SK-N-SH treated with all-trans-retinoic acid at 6 μM for 48 hours (cell line): ENCODE measurements around the gene CSNK1D.
"Not testable (repeated sequence)": the region's sequence is repeated elsewhere in the genome, so short reads cannot be mapped to it uniquely, and the experiment has no call there.

Source experiments
- ATAC-seq: fragments of 200-7000 bp; cut with Tn5 transposase; 3 replicates; pipeline ENCODE4 v1.9.1; 2020; ENCODE audit warnings: mild to moderate bottlenecking, moderate library complexity
- ARNTL ChIP-seq: fragments of 450-650 bp; formaldehyde crosslinking; IDR thresholded peaks from 2 replicates; pipeline ENCODE4 v1.5.0; 2020; ENCODE audit warnings: low read depth, mild to moderate bottlenecking, moderate library complexity, borderline replicate concordance
- BACH2 ChIP-seq: fragments of 250-450 bp; sonication (Bioruptor Pico); IDR thresholded peaks from 2 replicates; pipeline ENCODE4 v1.9.0; 2021; ENCODE audit warnings: mild to moderate bottlenecking, borderline replicate concordance
- CREB5 ChIP-seq: fragments of 250-450 bp; sonication (Bioruptor Pico); IDR thresholded peaks from 2 replicates; pipeline ENCODE4 v1.5.1; 2020; ENCODE audit warnings: low read depth, mild to moderate bottlenecking, moderate library complexity
- CSDC2 ChIP-seq: fragments of 250-450 bp; sonication (Bioruptor Pico); IDR thresholded peaks from 2 replicates; pipeline ENCODE4 v1.5.0; 2020; ENCODE audit warnings: mild to moderate bottlenecking, moderate library complexity
- CSRNP3 ChIP-seq: fragments of 250-450 bp; sonication (Bioruptor Pico); IDR thresholded peaks from 2 replicates; pipeline ENCODE4 v1.5.1; 2021; ENCODE audit warnings: mild to moderate bottlenecking, moderate library complexity
- ESRRG ChIP-seq: fragments of 250-450 bp; sonication (Bioruptor Pico); IDR thresholded peaks from 2 replicates; pipeline ENCODE4 v1.6.1; 2021; ENCODE audit warnings: mild to moderate bottlenecking
- GLIS3 ChIP-seq: fragments of 250-450 bp; sonication (Bioruptor Pico); IDR thresholded peaks from 2 replicates; pipeline ENCODE4 v1.5.0; 2020; ENCODE audit warnings: mild to moderate bottlenecking, moderate library complexity
- PATZ1 ChIP-seq: fragments of 250-450 bp; sonication (Bioruptor Pico); IDR thresholded peaks from 2 replicates; pipeline ENCODE4 v1.8.0; 2020; ENCODE audit warnings: mild to moderate bottlenecking, moderate library complexity, borderline replicate concordance
- PPARA ChIP-seq: fragments of 250-450 bp; sonication (Bioruptor Pico); IDR thresholded peaks from 2 replicates; pipeline ENCODE4 v1.5.0; 2020; ENCODE audit warnings: mild to moderate bottlenecking, borderline replicate concordance
- RARB ChIP-seq: fragments of 250-450 bp; sonication (Bioruptor Pico); IDR thresholded peaks from 2 replicates; pipeline ENCODE4 v1.8.0; 2021; ENCODE audit warnings: mild to moderate bottlenecking, moderate library complexity
- SNAI2 ChIP-seq: fragments of 250-450 bp; sonication (Bioruptor Pico); IDR thresholded peaks from 2 replicates; pipeline ENCODE4 v1.5.0; 2020; ENCODE audit warnings: mild to moderate bottlenecking, moderate library complexity
- TCF4 ChIP-seq: fragments of 250-450 bp; sonication (Bioruptor Pico); IDR thresholded peaks from 2 replicates; pipeline ENCODE4 v1.8.0; 2021; ENCODE audit warnings: mild to moderate bottlenecking, moderate library complexity, borderline replicate concordance
- TOX ChIP-seq: fragments of 250-450 bp; sonication (Bioruptor Pico); IDR thresholded peaks from 2 replicates; pipeline ENCODE4 v1.8.0; 2021; ENCODE audit warnings: mild to moderate bottlenecking, moderate library complexity, borderline replicate concordance
- TSHZ2 ChIP-seq: fragments of 250-450 bp; sonication (Bioruptor Pico); IDR thresholded peaks from 2 replicates; pipeline ENCODE4 v1.5.0; 2020; ENCODE audit warnings: mild to moderate bottlenecking, moderate library complexity
- ZFP3 ChIP-seq: fragments of 250-450 bp; sonication (Bioruptor Pico); IDR thresholded peaks from 2 replicates; pipeline ENCODE4 v1.5.0; 2020; ENCODE audit warnings: mild to moderate bottlenecking, moderate library complexity
- ZNF8 ChIP-seq: fragments of 450-650 bp; formaldehyde crosslinking; IDR thresholded peaks from 2 replicates; pipeline ENCODE4 v1.5.0; 2020; ENCODE audit warnings: mild to moderate bottlenecking, moderate library complexity

Gene CSNK1D

GRCh38 chr17:82255402-82255972 lies 18.0 kb downstream of the CSNK1D start:
- TF ChIP-seq ZNF8 (CRISPR knock-in tag) = no peak
- TF ChIP-seq TCF4 = no peak
- TF ChIP-seq BACH2 = no peak
- ATAC-seq = no peak

GRCh38 chr17:82254746-82255145 lies 18.8 kb downstream of the CSNK1D start:
- not testable (repeated sequence) for ATAC-seq

GRCh38 chr17:82254096-82254495 lies 19.4 kb downstream of the CSNK1D start:
- not testable (repeated sequence) for ATAC-seq

- no peak for ATAC-seq
- no peak for TF ChIP-seq CSDC2
- no peak for TF ChIP-seq TOX (CRISPR knock-in tag)
- no peak for TF ChIP-seq GLIS3 (CRISPR knock-in tag)
- no peak for TF ChIP-seq CREB5 (CRISPR knock-in tag)
- no peak for TF ChIP-seq CSRNP3
These were observed 20.3 kb downstream of the CSNK1D start for GRCh38 chr17:82253179-82253544.

- no peak for TF ChIP-seq CSDC2
- no peak for TF ChIP-seq TSHZ2 (CRISPR knock-in tag)
- no peak for TF ChIP-seq ARNTL (CRISPR knock-in tag)
- TF ChIP-seq SNAI2 (CRISPR knock-in tag) = no peak
- TF ChIP-seq RARB = no peak
- TF ChIP-seq, all 23 proteins: peak for 0
- ATAC-seq = no peak
These were observed 20.9 kb downstream of the CSNK1D start for GRCh38 chr17:82252511-82253178.

GRCh38 chr17:82250868-82251500 lies 22.5 kb downstream of the CSNK1D start:
- TF ChIP-seq RARB (no peak), BACH2 (no peak), ESRRG (CRISPR knock-in tag) (no peak), PPARA (CRISPR knock-in tag) (no peak), PATZ1 (CRISPR knock-in tag) (no peak), ZFP3 (CRISPR knock-in tag) (no peak), CSRNP3 (no peak)
- no peak for ATAC-seq
